Hindlimb muscle (tissue), 1 donor: Measurements from ENCODE around the gene SYNE1. TPM values are rescaled to one million over a fixed set of nuclear protein-coding genes. Genes with fewer than 3 reads are reported as not detected.

Source experiments
- DNase-seq: peaks from one replicate; pipeline ENCODE4 v3.0.0-alpha.2; 2013
- polyA plus RNA-seq: library from polyadenylated mRNA; unstranded; fragments of 120-200 nt; gene quantifications from one replicate; pipeline ENCODE4 v1.2.1, GENCODE V29; 2013; ENCODE audit not compliant: insufficient read length

Gene SYNE1
- polyA plus RNA-seq, 1 donor, result 148 TPM

DNA sequence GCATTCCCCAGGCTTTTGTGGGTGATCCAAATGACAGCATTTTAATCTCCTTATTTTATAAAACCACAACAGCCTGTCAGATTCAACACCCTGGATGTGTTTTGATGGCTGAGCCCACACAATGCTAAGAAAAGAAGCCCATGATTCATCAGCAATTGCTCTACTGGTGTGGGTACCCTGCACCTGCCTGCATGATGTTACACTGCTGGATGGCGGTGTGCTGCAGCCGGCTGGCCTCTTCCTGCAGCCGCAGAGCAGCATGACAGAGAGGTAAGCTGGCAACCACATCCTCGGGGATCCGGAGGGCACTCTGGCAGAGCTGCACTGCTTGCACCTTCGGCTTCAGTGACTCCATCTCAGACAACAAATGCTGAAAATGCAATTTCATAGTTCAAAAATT, 327.5 kb downstream of the SYNE1 start:
- DNase-seq, result no peak

DNA sequence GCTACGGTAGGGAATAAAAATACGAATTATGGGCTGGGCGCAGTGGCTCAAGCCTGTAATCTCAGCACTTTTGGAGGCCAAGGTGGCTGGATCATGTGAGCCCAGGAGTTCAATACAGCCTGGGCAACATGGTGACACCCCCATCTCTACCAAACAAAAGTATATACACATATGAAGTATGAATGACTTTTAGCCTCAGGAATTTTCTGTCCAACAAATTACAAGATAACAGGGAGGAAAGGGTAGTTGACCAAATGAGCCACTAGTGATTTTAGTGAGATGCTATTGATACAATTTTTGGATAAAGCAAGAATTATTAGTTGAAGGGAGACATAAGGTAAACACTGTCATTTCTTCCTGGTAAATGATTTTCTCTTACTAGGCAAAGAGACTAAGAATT, 328.2 kb downstream of the SYNE1 start:
- DNase-seq, result no peak

DNA sequence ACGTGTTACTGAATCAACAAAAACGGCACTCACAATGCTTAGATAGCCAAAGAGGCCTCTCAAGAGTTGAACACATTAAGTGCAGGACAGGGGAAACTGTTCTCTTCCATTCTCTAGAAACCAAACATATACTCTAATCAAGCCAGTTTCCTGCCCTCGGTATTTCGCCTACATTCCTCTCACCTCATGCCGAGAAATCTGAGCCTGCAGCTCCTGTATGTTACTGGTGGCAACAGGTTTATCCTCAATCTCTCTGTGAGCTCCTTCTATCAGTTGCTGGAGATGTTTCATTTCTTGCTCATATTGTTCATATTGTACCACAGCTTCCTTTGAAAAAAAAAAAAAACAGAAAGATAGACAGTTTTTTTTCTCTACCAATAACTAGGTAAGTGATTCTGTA, 328.9 kb downstream of the SYNE1 start:
- DNase-seq, result no peak

- DNase-seq, result no peak
These were observed 331.5 kb downstream of the SYNE1 start for GRCh38 chr6:152305672-152306071.

GRCh38 chr6:152301765-152302568, 335.2 kb downstream of the SYNE1 start:
- DNase-seq, result peak; percentile 90

GRCh38 chr6:152301021-152301764, 336.0 kb downstream of the SYNE1 start:
- DNase-seq, result no peak

- no peak for DNase-seq
These were observed 336.6 kb downstream of the SYNE1 start for GRCh38 chr6:152300517-152300916.

DNA sequence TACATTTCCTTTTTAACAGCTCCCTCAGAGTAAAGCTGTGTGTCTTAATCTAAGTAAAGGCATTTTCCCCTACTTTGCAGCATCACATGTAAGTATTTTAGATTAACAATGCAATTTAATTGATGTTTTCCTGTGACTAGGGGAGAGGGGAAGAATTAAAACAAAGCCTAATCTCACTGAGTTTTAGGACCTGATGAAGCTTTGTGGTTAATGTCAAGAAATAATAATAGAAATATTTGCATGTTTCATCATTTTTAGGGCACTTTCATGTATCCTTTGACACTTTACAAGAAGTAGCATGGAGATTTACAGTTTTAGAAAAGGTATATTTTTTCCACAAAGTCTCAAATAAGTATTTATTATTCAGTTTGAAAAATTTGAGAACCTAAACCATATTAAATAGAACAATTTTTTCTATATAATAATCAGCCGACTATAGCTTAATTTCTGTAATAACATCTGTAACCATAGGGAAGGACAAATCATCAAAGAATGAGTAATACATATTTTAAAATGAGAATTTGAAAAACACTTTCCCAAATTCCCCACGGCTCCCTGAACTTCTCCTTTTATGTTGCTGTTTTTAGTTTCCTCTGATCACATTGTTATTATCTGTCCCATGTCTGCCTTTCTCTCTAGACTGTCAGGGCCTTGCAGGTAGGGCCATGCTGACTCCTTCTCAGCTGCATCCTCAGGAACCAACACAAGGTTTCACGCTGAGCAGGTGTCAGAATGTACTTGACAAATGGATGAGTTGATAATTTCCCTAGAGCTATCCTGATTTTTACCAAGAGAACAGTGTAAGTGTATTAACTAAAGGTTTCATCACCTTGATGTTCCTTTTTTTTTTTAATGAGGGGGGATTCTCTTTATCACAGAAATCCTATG, 338.1 kb downstream of the SYNE1 start:
- no peak for DNase-seq

GRCh38 chr6:152298055-152298647, 339.0 kb downstream of the SYNE1 start:
- no peak for DNase-seq

- DNase-seq, result no peak
These were observed 340.4 kb downstream of the SYNE1 start for GRCh38 chr6:152296648-152297376.

DNA sequence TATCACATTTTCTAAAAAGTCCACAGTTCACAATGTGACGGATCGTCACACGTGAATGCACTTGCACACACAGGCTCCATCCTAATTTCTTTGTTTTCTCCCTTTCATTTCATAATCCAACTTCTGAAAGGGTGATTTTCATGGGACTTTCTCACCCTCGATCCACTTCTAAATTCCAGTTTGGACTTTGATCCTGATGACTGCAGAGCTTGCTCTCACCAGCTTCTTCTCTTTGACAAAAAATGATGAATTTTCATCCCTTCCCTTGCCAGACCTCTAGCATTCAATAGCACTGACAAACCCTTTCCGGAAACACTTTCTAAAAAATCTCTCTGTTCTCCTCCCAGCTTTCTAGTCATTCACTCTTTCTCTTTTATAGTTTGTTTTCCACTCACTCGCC, 341.2 kb downstream of the SYNE1 start:
- DNase-seq, result no peak

GRCh38 chr6:152295346-152295745, 341.8 kb downstream of the SYNE1 start:
- DNase-seq, result no peak

DNA sequence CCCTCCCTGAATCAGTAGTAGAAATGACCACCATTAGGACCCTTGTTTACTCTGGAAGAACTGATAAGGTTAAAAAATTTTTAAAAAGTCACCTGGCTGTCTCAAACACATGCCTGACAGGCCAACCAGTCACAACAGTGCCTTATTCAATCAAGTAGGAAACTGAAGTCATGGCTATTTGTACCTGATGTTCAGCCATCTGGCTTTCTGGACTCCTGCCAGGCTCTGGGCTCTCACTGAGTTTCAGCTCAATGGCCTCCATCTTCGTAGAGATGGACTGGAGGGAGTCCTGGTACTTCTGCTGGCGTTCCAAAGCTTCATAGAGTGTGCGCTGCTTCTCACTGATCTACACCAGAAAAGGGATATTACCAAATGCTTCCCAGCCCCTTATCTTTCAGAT, 343.8 kb downstream of the SYNE1 start:
- DNase-seq, result no peak

DNA sequence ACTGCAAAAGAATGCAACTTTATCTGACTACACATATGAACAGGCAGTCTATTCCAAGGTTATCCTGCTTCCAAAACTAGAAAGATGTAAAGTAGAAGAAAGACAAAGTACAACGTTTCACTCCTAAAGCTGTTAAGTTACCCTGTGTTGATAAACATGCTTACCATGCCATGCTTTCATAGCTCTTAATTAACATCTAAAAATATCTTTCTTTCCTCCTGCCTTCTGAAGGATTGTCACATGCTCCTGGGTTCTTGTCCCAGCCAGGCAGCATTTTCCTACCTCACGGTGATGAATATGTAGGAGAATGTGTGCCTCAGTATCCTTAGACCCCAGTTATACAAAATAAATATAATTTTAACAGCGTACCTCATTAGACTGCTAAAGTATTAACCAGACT, 344.6 kb downstream of the SYNE1 start:
- no peak for DNase-seq

GRCh38 chr6:152290693-152291092, 346.5 kb downstream of the SYNE1 start:
- DNase-seq, result no peak

DNA sequence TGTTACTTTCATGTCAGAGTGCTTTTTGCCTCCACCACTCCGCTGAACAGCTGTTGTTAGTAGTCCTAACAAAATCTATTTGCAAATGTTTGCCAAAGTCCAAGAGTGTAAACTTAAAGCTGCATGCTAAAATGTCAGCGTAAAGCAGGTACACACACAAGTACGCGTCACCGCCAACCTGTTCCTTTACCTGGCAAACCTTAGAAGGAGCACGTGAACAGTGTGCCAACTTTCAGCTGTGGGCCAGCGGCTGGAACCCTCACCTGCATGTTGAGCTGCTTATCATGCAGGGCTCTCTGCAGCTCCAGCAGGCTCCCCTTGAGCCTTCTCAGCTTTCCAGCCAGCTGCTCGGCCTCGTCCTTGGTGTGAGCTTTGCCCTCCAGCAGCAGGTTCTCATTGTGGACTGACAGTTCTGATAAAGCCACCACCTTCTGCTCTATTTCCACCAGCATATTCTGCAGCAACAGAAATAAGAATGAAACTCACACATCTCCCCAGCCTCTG, 359.3 kb downstream of the SYNE1 start:
- DNase-seq, result no peak

- DNase-seq, result no peak
These were observed 363.5 kb downstream of the SYNE1 start for GRCh38 chr6:152273638-152274037.

GRCh38 chr6:152273002-152273401, 364.2 kb downstream of the SYNE1 start:
- DNase-seq, result no peak

- DNase-seq, result no peak
These were observed 364.7 kb downstream of the SYNE1 start for GRCh38 chr6:152272486-152272885.

DNA sequence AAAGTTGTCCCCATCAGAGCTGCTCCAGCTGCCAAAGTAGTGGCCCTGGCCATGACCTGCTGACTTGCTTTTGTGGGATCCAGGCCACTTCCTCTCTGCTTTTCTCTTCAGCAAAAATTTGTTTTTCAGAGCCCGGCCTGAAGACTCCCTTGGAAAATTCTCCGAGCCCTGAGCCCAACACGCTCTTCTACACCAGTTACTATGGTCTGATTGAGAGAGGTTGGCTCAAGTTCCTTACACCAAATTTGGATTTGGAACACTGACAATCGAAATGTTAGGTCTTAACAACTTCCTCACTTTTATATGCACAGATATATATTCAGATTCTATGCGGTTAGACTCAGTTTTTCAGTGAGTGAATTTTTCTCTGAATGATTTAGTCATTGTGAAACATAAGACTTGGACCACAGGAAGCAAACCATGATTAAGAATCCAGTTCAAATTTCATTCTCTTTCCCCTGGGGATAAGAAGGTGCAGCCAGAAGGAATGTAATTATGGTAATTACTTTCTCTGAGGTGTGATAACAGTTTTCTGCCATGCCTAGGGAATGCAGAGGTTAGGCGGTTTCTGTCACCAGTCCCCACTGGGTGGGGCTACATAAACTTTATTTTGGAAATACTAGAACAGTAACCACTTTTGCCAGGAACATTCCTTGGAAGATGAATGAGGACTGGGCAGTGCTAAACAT, 365.2 kb downstream of the SYNE1 start:
- no peak for DNase-seq

- DNase-seq, result no peak
These were observed 366.7 kb downstream of the SYNE1 start for GRCh38 chr6:152270301-152270925.
